ENCODE measurements around the gene WFIKKN1.

GRCh38 chr16:674968-675883 lies 44.4 kb downstream of the WFIKKN1 start, which contains the start of gene RHBDL1:
- no peak for TF ChIP-seq SP1 (IDR thresholded peaks at IDR 0.05)
- no peak for TF ChIP-seq ELF4 (IDR thresholded peaks at IDR 0.05)
- no peak for TF ChIP-seq ZNF384 (IDR thresholded peaks at IDR 0.05)
